ENCODE measurements around the gene DPP10. TPM values are rescaled to one million over a fixed set of nuclear protein-coding genes. Genes with fewer than 3 reads are reported as not detected.

The DPP10 gene
- total RNA-seq, 1 experiment from 2014 or later, result not detected

DNA sequence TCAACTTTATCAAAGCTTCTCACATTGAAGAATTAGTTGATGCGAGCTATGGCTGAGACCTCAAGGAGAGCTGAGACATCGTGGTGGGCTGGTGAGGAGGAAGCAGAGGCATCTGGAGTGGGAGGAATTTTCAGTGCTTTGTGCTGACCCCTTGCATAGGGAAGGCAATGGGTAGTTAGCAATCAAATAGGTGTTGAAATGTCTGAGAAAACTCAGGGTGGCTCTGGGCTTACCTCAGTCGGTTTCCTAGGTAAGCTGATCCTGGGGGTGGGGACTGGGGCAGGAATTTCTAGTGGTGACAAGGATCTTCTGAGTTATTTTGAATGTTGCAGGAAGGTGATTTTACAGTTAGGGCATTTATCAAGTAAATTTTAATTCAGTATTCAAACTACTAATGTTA lies 20.7 kb upstream of the DPP10 start:
- H3K4me3 Mint-ChIP-seq (ENCODE audit: low read depth, unreplicated experiment), result no peak overlapping the region
- no peak for DNase-seq
- intact Hi-C loops (cut with micrococcal nuclease; ENCODE audit: unreplicated experiment), result loop anchor here (10.0 kb wide), 1 partner anchor 123 kb away; no protein-coding TSS in a partner anchor
- CTCF ChIA-PET, result no interaction called here
- no peaks in the 10 kb centered on the region for H3K4me1 Mint-ChIP-seq (ENCODE audit: low read depth, unreplicated experiment)
- BruUV-seq (replicated peaks), result no TSS peak
- H3K36me3 Mint-ChIP-seq (ENCODE audit: insufficient read depth, unreplicated experiment), result no peaks in the 10 kb centered on the region
- TF ChIP-seq, protein P1, sequence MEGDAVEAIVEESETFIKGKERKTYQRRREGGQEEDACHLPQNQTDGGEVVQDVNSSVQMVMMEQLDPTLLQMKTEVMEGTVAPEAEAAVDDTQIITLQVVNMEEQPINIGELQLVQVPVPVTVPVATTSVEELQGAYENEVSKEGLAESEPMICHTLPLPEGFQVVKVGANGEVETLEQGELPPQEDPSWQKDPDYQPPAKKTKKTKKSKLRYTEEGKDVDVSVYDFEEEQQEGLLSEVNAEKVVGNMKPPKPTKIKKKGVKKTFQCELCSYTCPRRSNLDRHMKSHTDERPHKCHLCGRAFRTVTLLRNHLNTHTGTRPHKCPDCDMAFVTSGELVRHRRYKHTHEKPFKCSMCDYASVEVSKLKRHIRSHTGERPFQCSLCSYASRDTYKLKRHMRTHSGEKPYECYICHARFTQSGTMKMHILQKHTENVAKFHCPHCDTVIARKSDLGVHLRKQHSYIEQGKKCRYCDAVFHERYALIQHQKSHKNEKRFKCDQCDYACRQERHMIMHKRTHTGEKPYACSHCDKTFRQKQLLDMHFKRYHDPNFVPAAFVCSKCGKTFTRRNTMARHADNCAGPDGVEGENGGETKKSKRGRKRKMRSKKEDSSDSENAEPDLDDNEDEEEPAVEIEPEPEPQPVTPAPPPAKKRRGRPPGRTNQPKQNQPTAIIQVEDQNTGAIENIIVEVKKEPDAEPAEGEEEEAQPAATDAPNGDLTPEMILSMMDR (IDR thresholded peaks at IDR 0.05; ENCODE audit: unreplicated experiment), result no peak
- peaks cover 2% of the 10 kb centered on the region for H3K9me3 Mint-ChIP-seq (ENCODE audit: low read depth, unreplicated experiment)
- H3K27ac Mint-ChIP-seq (ENCODE audit: unreplicated experiment), result no peak overlapping the region
- no peaks in the 10 kb centered on the region for H3K27me3 Mint-ChIP-seq (ENCODE audit: unreplicated experiment)

DNA sequence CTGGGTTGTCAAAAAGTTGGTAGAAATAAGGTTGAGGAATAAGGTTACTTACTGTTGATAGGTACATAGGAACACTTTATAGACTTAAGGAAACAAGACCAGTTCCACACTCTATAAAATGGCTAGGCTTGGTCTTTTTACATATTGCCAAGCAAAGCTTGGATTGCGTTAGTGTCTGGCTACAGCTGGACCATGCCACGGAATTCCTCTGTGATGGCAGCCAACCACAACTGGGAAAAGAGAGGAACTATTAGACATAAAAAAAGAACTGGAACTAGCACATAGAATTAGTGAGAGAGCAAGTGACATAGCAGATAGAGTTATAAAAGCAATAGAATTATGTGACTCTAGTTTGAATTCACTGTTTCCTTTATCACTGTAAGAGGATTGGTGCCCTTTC lies 17.7 kb upstream of the DPP10 start:
- no peak for DNase-seq
- TF ChIP-seq, protein P1 (IDR thresholded peaks at IDR 0.05; ENCODE audit: unreplicated experiment), result no peak
- Mint-ChIP-seq H3K36me3 (ENCODE audit: insufficient read depth, unreplicated experiment) (no peaks in the 10 kb centered on the region), H3K27ac (ENCODE audit: unreplicated experiment) (no peak overlapping the region), H3K9me3 (ENCODE audit: low read depth, unreplicated experiment) (peaks cover 2% of the 10 kb centered on the region), H3K27me3 (ENCODE audit: unreplicated experiment) (no peaks in the 10 kb centered on the region), H3K4me3 (ENCODE audit: low read depth, unreplicated experiment) (no peak overlapping the region), H3K4me1 (ENCODE audit: low read depth, unreplicated experiment) (no peaks in the 10 kb centered on the region)
- intact Hi-C loops (cut with micrococcal nuclease; ENCODE audit: unreplicated experiment), result loop anchor here (10.0 kb wide), 1 partner anchor 120 kb away; no protein-coding TSS in a partner anchor
- CTCF ChIA-PET, result no interaction called here
- no TSS peak for BruUV-seq (replicated peaks)

DNA sequence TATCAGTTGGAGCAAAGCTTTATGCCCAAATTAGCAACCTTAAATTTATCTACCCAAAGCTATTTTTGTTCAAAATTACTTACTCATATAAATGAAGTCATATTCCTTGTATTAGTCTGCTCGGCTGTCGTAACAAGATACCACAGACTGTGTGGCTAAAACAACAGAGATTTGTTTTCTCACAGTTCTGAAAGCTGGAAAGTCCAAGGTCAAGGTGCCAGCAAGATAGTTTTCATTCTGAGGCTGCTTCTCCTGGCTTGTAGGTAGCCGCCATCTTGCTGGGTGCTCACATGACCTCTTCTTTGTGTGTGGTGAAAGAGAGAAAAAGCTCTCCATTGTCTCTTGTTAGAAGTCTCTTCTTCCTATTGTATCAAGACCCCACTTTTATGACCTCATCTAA lies 15.7 kb upstream of the DPP10 start:
- no TSS peak for BruUV-seq (replicated peaks)
- intact Hi-C loops (cut with micrococcal nuclease; ENCODE audit: unreplicated experiment), result loop anchor here (10.0 kb wide), 1 partner anchor 118 kb away; no protein-coding TSS in a partner anchor
- H3K36me3 Mint-ChIP-seq (ENCODE audit: insufficient read depth, unreplicated experiment), result no peaks in the 10 kb centered on the region
- DNase-seq, result no peak
- H3K27ac Mint-ChIP-seq (ENCODE audit: unreplicated experiment), result no peak overlapping the region
- TF ChIP-seq, protein P1 (IDR thresholded peaks at IDR 0.05; ENCODE audit: unreplicated experiment), result no peak
- peaks cover 2% of the 10 kb centered on the region for H3K9me3 Mint-ChIP-seq (ENCODE audit: low read depth, unreplicated experiment)
- CTCF ChIA-PET, result interaction anchor here (1.0 kb wide), 1 partner anchor 405 kb away, joined by 3 read pairs; no protein-coding TSS in a partner anchor
- no peaks in the 10 kb centered on the region for H3K4me1 Mint-ChIP-seq (ENCODE audit: low read depth, unreplicated experiment)
- no peaks in the 10 kb centered on the region for H3K27me3 Mint-ChIP-seq (ENCODE audit: unreplicated experiment)
- H3K4me3 Mint-ChIP-seq (ENCODE audit: low read depth, unreplicated experiment), result no peak overlapping the region

DNA sequence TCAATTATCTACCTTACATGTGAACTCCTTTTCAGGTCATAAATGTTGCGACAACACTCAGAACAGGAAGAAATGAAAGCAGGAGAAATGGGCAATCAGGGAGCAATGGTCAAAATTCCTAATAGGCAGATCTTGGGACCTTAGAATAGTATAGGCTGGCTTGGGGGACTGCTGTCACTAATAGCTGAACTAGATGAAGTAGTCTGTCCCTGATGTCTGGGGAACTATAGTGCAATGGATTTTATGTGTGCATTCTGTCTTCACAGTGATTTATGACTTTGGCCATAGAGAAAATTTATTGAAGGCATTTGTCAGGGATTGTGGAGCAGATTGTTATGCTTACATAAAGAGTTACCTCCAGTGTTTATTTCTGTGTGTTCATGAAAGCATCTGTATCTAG lies 6.1 kb upstream of the DPP10 start:
- CTCF ChIA-PET, result no interaction called here
- H3K4me1 Mint-ChIP-seq (ENCODE audit: low read depth, unreplicated experiment), result no peaks in the 10 kb centered on the region
- TF ChIP-seq, protein P1 (IDR thresholded peaks at IDR 0.05; ENCODE audit: unreplicated experiment), result no peak
- peaks cover 9% of the 10 kb centered on the region for H3K27me3 Mint-ChIP-seq (ENCODE audit: unreplicated experiment)
- DNase-seq, result no peak
- no peaks in the 10 kb centered on the region for H3K36me3 Mint-ChIP-seq (ENCODE audit: insufficient read depth, unreplicated experiment)
- no peaks in the 10 kb centered on the region for H3K9me3 Mint-ChIP-seq (ENCODE audit: low read depth, unreplicated experiment)
- H3K27ac Mint-ChIP-seq (ENCODE audit: unreplicated experiment), result no peak overlapping the region
- intact Hi-C loops (cut with micrococcal nuclease; ENCODE audit: unreplicated experiment), result no loop called here
- BruUV-seq (replicated peaks), result no TSS peak
- no peak overlapping the region for H3K4me3 Mint-ChIP-seq (ENCODE audit: low read depth, unreplicated experiment)
